T-helper 22 cell (primary cell): ENCODE measurements around the gene PFKL.

ENCODE experiments used
- DNase-seq: peaks from one replicate; pipeline ENCODE4 v3.0.0-alpha.2; 2020; ENCODE audit warnings: low read depth

Gene PFKL

DNA sequence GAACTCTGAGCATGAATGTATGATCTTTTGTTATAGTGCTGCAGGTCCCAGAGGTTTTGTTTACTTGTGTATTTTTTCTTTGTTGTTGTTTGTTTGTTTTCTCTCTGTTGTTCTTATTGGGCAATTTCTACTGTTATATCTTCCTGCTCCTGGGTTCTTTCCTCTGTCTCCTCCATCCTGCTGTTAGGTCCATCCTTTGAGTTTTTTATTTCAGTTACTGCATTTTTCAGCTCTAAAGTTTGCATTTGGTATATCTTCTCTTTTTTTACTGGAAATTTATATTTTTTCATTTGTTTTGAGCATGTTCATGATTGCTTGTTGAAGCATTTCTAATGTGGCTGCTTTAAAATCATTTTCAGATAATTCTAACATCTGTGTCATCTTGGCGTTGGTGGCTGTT is 63.4 kb downstream of the PFKL start:
- DNase-seq, result no peak

DNA sequence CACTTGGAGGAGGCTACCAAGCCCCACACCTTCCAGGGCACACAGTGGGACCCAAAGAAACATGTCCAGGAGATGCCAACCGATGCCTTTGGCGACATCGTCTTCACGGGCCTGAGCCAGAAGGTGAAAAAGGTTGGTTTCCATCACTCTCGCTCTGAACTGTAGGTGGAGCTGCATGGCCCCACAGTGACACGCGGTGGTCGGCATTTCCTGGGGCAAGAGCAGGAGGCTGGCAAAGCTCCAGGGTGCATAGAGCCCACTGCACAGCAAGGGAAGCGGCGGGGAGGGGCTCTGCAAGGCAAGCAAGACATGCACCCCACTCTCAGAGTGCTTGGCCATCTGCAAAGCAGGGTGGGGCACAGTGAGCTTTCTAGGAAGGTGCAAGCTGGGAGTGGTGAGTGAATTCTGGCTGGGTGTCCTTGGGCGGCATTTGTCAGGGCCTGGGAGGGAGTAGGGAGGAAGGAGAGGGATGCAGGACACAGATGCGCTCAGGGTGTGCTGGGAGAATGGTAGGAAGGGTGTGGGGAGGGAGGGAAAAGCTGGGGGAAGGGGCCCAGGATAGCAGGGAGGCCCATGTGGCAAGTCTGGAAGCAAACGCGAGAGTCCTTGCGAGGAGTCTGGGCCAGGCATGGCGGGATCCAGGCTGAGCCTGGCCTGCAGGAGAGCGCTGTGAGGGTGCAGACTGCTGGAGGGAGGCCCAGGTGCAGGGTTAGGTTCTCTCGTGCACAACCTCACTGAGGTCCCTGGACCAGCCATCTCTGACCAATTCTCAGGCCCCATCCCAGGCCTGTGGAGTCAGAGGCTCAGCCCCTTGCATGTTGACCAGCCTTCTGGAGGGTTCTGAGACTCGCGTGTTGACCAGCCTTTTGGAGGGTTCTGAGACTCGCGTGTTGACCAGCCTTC is 64.5 kb downstream of the PFKL start:
- no peak for DNase-seq

DNA sequence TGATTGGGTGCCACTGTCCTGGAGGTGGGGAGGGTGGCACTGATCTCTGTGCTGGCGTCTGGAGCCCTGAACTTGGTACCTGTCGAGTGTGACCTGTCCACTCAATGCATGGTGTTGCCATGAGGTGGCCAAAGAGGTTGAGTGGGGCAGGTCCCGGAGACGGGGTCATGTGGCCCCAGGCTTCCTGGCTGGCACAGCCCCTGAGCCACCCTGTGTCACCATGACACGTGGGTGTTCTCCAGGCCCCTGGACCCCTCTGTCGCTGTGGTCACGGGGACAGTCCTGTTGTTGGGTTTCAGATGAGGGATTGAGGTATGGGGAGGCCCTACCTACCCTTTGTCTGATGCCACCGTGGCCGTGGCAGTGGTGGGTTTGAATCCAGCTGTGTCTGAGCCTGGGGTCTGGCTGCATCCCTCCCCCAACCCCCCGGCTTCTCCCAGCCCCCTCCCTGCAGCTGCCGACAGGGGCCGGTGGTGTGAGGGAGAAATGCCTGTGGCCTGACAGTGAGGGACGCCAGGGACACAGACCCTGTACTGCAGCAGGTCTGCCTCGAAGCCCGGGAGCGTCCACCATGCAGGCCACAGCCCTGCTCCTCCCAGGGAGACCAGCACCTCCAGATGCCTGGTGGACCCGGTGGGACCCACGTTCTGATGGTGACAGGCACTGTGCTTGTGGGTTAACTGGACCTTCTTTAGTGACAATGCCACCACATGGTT is 65.6 kb downstream of the PFKL start:
- no peak for DNase-seq

DNA sequence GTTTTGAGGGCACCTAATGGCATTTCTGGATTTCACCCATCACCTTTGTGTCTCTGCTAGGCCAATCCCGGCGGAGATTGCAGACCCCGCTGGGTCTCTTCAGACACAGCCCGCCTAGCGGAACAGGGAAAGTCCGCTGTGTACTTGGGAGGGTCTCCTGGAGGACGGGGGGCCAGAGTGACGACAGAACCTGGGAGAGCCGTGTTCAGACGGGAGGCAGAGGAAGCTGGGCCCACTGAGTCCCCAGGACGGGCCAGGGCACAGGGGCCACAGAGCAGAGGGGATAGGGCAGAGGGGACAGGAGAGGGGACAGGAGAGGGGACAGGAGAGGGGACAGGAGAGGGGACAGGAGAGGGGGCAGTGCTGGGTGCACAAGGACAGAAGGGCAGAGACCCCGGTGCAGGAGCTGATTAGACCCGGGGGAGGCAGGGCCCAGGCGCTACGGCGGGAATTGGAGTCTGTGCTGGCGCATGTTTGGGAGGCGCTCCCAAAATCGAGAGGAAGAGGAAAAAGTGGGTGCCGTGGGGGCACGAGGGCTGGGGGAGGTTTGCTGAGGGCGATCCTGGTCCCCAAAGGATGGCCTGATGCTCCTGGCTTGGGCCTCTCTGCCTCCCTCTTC is 66.2 kb downstream of the PFKL start:
- DNase-seq, result no peak

DNA sequence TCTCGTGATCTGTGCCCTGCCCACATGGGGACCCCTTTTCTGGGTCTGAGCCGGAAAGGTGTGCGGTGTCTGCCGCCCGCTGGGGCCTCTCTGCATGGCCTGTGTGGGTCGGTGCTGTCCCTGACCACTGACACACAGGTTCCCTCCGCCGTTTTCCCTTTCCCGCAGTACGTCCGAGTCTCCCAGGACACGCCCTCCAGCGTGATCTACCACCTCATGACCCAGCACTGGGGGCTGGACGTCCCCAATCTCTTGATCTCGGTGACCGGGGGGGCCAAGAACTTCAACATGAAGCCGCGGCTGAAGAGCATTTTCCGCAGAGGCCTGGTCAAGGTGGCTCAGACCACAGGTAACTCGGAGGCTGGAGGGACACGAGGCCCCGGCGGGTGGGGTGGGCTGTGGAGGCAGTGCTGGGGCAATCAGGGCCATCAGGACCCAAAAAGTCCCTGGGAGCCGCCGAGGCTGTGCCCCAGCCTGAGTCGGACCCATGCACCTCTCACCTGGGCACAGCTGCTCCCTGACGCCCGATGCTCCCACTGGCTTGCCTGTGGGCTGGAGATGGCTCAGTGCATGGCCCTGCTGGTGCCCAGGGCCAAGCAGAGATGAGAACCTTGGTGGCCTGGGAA is 66.8 kb downstream of the PFKL start:
- no peak for DNase-seq

DNA sequence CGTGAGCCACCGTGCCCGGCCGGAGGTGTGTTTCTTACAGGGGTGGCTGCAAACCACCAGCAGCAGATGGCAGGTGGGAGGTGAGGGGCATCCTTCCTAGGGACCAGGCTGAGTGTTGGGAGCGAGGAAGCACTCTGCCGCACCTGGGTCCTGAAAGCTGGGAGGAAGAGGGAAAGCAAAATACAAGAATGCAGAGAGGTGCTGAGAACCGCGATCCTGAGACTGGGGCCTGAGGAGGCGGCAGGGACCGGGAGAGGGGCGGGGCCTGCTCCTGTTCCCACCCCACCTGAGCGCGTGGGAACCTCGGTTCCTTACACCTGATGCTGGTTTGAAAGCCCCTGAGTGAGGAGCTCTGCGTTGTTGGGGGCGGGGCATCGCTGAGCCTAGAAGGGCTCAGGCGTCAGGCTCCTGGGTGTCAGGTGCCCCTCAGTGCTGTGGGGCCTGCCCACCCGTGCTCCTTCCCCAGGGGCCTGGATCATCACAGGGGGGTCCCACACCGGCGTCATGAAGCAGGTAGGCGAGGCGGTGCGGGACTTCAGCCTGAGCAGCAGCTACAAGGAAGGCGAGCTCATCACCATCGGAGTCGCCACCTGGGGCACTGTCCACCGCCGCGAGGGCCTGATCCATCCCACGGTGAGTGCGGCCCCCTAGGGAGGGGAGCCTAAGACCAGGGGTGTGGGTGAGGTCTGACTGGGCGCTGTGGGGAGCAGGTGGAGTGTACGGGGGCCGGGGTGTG is 69.0 kb downstream of the PFKL start:
- no peak for DNase-seq

DNA sequence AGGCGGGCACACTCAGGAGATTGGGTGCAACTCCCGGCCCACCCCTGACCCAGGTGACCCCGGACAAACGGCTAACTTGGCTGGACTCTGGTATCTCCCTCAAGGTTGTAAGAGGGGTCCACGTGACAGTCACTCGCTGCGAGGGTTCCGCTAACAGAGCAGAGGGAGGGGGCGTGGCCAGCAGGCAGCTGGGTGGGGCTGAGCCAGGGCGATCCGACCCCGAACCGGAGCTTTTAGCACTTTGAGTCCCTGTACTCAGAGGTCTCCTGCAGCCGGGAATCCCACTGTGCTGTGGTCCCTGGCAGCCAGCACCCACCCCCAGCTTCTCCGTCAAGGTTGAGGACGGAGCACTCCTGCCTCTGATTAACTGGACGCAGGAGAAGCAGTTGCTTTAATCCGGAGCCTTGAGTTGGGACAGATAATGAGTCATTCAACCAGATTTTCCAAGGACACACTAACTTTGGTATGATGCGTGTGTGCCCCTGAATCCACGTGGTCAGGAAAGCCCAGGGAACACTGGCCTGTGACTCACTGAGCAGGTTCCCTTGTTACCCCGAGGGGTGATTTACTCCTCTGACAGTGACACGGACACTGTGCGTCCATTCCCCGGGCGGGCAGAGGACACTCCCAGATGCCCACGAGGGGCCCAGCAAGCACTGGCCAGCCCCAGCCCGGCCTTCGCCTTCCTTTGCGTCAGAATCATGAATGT is 70.3 kb downstream of the PFKL start:
- no peak for DNase-seq

DNA sequence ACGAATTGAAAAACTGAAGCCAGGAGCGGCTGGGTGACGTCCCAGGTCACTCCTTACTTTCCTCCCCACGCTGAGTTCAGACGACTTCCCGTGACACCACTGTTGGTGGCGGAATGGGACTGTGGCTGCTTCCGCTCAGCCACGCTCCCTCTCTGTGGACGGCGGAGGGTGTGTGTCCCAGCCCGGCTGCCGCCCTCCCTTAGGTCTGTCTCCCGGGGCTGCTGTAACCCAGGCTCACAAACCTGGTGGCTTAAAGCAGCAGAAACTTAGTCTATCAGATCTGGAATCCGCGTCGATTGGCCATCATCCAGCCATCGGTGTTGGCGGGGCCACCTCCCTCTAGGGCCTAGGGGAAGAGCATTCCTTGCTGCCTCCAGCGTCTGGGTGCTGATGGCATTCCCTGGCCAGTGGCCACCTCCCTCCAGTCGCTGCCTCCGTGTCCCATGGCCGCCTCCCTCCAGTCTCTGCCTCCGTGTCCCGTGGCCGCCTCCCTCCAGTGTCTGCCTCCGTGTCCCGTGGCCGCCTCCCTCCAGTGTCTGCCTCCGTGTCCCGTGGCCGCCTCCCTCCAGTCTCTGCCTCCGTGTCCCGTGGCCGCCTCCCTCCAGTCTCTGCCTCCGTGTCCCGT is 71.0 kb downstream of the PFKL start:
- DNase-seq, result no peak

DNA sequence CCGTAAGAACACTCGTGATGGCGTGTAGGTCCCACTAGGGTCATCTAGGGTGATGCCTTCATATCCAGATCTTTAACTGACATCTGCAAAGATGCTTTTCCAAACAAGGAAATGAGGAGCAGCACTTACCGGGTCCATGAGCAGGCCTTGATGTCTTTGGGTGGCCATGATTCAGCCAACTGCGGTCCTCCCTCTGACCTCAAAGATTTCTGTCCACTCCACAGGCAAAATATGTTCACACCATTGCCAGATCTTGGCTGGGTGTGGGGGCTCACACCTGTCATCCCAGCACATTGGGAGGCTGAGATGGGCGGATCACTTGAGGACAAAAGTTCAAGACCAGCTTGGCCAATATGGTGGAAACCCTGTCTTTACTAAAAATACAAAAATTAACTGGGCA is 71.7 kb downstream of the PFKL start:
- no peak for DNase-seq

DNA sequence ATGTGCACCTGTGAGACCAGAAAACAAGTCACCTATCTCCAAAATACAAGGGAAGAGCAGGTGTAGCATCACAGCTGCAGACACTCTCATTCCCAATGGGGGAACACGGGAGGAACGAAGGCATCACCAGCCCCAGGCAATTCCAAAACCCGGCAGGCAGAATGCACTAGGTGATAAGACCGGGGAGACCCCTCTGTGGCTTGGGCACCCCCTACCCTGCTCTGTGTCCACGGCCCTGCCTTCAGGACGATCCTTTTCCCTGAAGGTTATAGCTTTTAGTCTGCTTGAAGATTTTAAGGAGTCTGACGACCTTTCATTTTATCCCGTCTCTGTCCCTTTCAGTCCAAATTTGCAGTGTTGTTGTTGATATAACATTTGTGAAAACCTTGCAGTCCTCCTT is 72.8 kb downstream of the PFKL start:
- DNase-seq, result no peak

DNA sequence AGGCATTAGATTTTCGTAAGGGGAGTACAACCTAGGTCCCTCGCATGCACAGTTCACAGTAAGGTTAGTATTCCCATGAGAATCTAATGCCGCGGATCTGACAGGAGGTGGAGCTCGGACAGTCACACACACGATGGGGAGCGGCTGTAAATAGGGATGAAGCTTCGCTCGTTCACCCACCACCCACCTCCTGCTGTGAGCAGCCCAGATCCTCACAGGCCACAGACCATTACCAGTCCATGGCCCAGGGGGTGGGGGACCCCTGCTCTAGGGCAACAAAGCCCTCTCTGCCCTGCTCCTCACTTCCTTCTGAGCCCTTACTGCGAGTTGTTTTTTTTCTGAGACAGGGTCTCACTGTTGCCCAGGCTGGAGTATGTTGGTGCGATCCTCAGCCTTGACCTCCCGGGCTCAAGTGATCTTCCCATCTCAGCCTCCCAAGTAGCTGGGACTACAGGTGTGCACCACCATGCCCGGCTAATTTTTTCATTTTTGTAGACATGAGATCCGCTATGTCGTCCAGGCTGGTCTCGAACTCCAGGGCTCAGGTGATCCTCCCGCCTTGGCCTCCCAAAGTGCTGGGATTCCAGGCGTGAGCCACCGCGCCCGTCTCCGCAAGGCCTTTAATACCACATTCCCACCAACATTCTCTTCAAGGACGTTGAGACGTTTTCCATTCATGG is 74.9 kb downstream of the PFKL start:
- no peak for DNase-seq

DNA sequence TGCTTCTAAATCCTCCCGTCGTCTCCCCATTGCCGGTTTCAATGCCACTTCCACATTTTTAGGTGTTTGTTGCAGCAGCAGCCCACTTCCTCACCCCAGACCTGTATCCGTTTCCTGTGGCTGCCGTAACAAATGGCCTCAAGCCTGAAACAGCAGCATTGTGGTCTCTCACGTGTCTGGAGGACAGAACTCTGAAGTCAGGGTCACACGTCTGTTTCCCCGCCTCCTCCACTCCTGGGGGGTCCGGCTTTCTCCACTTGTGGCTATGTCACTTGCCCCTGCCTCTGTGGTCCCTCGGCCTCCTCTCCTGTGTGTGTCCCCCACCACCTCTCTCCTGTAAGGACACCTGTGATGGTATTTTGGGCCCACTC is 75.4 kb downstream of the PFKL start:
- no peak for DNase-seq

DNA sequence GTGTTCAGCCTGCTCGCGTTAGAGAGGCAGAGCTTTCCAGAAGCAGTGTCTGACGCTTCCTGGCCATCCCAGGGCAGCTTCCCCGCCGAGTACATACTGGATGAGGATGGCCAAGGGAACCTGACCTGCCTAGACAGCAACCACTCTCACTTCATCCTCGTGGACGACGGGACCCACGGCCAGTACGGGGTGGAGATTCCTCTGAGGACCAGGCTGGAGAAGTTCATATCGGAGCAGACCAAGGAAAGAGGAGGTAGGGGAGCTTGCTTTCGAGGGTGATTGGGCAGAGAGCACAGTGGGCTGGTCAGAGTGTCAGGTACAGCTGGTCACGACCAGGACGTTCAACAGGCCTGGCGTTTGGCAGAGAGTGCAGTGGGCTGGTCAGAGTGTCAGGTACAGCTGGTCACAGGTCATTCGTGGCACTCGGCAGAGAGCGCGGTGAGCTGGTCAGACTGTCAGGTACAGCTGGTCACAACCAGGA is 75.9 kb downstream of the PFKL start:
- DNase-seq, result no peak

DNA sequence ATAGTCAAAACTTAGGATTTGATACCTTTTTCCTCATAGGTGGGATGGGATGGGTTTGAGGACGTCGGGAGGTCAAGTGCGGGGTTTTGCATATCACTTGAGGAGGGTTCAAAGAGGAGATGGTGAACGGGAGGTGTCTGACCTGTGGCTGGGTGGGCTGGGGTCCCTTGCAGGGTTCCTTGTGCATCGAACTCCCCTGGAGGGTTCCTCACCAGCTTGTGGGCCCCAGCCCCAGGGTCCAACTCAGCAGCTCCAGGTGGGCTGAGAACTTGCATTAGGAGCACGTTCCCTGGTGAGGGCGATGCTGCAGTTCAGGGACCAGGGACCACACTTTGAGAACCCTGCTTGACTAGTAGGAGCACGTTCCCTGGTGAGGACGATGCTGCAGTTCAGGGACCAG is 76.8 kb downstream of the PFKL start:
- no peak for DNase-seq
